ENCODE data around the gene LTA4H.

Gene LTA4H

DNA sequence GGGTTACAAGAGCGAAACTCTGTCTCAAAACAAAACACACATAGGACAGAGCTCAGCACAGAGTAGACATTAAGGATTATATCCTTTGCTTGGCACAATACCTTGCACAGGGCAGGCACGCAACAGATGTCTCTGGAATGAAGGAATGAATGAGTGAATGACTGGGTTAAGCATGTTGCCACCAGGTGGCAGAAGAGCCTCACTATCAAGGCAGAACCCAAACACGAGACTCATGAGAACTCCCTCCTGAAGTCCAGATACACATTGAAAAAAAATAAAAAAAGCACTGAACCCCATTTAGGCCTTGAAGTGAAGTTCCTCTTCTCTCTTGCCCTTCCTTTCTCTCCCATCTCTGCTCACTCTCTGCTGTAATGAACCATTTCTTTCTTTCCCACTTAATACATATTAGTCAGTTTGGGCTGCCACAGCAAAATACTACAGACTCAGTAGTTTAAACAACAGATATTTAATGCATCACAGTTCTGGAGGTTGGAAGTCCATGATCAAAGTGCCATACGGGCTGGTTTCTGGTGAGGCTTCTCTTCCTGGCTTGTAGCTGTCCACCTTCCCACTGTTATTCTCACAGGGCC, 26.6 kb upstream of the LTA4H start:
- no peaks in the 10 kb centered on the region for H3K27me3 ChIP-seq
- no peak overlapping the region for H3K27ac ChIP-seq
- H3K9me3 ChIP-seq = peaks cover 0 to 3% (median 2%) of the 10 kb centered on the region in 3 donors
- no peaks in the 10 kb centered on the region for H3K36me3 ChIP-seq
- TF ChIP-seq, protein P1, sequence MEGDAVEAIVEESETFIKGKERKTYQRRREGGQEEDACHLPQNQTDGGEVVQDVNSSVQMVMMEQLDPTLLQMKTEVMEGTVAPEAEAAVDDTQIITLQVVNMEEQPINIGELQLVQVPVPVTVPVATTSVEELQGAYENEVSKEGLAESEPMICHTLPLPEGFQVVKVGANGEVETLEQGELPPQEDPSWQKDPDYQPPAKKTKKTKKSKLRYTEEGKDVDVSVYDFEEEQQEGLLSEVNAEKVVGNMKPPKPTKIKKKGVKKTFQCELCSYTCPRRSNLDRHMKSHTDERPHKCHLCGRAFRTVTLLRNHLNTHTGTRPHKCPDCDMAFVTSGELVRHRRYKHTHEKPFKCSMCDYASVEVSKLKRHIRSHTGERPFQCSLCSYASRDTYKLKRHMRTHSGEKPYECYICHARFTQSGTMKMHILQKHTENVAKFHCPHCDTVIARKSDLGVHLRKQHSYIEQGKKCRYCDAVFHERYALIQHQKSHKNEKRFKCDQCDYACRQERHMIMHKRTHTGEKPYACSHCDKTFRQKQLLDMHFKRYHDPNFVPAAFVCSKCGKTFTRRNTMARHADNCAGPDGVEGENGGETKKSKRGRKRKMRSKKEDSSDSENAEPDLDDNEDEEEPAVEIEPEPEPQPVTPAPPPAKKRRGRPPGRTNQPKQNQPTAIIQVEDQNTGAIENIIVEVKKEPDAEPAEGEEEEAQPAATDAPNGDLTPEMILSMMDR (IDR thresholded peaks at IDR 0.05) = peak; percentile 82 to 84
- H3K4me3 ChIP-seq = no peak overlapping the region
- intact Hi-C loops (cut with DNase I; ENCODE audit: low total_unique reads) = loop anchor here (5.0 to 10.0 kb wide), 3 partner anchors 155 to 455 kb away; no protein-coding TSS in a partner anchor
- H3K4me1 ChIP-seq = no peaks in the 10 kb centered on the region
- DNase-seq = peak; percentile 77 to 82

DNA sequence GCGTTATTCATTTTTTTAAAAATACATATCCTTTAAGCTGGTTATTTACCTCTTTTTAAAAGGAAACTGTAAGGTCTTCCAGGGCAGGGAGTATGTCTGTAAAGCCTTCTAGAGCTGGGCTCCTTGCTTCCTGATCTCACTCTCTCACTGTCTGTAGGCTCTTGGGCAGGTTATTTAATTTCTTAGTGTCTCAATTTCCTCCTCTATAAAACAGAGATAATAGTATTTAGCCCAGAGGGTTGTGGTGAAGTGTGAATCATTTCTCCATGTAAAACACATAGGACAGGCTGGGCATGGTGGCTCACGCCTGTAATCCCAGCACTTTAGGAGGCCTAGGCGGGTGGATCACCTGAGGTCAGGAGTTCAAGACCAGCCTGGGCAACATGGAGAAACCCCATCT, 25.9 kb upstream of the LTA4H start:
- intact Hi-C loops (cut with DNase I; ENCODE audit: low total_unique reads) = loop anchor here (5.0 to 10.0 kb wide), 3 partner anchors 156 to 456 kb away; no protein-coding TSS in a partner anchor
- H3K27ac ChIP-seq = no peak overlapping the region
- H3K4me3 ChIP-seq = no peak overlapping the region
- H3K4me1 ChIP-seq = no peaks in the 10 kb centered on the region
- DNase-seq = no peak
- H3K9me3 ChIP-seq = peaks cover 0 to 9% (median 5%) of the 10 kb centered on the region in 3 donors
- H3K36me3 ChIP-seq = no peaks in the 10 kb centered on the region
- TF ChIP-seq, protein P1 (IDR thresholded peaks at IDR 0.05) = no peak
- no peaks in the 10 kb centered on the region for H3K27me3 ChIP-seq

DNA sequence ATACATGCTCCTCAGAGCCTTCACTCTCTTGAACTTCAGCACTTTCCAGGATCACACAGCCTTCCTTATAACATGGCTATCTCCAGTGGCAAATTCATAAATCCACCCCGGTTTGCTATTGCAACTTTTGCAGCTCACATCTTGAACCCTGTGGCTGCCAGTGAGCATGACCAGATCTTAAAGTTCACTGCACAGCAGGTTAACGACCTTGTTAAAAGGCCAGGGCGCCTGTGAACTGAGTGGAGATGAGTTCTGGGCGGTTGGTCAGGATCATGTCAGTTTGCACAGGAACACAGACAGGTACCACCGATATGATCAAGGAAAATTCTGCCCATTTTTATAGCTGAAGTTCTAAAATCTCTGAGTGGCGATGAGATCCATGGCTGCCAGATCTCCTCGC, 24.7 kb upstream of the LTA4H start:
- DNase-seq = no peak
- TF ChIP-seq, protein P1 (IDR thresholded peaks at IDR 0.05) = no peak
- Histone ChIP-seq H3K4me3 (no peak overlapping the region), H3K36me3 (no peaks in the 10 kb centered on the region), H3K9me3 (peaks cover 0 to 9% (median 5%) of the 10 kb centered on the region in 3 donors), H3K27me3 (no peaks in the 10 kb centered on the region), H3K27ac (no peak overlapping the region), H3K4me1 (no peaks in the 10 kb centered on the region)
- intact Hi-C loops (cut with DNase I; ENCODE audit: low total_unique reads) = loop anchor here (5.0 to 10.0 kb wide), 3 partner anchors 157 to 457 kb away; no protein-coding TSS in a partner anchor

DNA sequence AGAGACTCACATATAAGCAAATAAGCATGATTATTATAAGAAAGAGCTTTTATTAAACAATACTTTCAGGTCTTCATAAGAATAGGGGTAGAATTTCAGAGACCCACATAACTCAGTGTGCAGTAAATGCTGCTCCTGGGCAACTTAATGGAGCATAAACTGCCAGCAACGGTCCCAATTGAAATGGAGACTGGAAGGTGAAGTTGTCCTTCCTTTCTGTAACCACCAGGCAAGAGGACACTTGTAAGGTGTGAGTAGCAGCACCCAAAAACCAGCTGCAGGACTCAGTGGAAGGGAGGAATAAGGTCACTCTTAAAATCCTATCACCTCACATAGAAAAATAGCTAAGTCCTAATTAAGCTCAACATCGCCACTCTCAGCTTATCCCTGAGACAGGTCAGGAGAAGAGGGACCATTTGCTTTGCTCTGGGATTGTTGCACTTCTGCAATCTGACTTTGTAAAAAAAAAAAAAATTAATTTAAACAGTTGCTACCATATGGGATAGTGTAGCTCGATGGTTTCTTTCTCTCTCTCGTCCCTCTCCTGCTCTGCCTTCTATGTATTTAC, 22.7 kb upstream of the LTA4H start:
- no peak overlapping the region for H3K4me3 ChIP-seq
- DNase-seq = no peak
- peaks cover 0 to 9% (median 5%) of the 10 kb centered on the region in 3 donors for H3K9me3 ChIP-seq
- TF ChIP-seq, protein P1 (IDR thresholded peaks at IDR 0.05) = no peak
- H3K27me3 ChIP-seq = no peaks in the 10 kb centered on the region
- H3K27ac ChIP-seq = no peak overlapping the region
- H3K4me1 ChIP-seq = no peaks in the 10 kb centered on the region
- intact Hi-C loops (cut with DNase I; ENCODE audit: low total_unique reads) = no loop called here
- no peaks in the 10 kb centered on the region for H3K36me3 ChIP-seq

DNA sequence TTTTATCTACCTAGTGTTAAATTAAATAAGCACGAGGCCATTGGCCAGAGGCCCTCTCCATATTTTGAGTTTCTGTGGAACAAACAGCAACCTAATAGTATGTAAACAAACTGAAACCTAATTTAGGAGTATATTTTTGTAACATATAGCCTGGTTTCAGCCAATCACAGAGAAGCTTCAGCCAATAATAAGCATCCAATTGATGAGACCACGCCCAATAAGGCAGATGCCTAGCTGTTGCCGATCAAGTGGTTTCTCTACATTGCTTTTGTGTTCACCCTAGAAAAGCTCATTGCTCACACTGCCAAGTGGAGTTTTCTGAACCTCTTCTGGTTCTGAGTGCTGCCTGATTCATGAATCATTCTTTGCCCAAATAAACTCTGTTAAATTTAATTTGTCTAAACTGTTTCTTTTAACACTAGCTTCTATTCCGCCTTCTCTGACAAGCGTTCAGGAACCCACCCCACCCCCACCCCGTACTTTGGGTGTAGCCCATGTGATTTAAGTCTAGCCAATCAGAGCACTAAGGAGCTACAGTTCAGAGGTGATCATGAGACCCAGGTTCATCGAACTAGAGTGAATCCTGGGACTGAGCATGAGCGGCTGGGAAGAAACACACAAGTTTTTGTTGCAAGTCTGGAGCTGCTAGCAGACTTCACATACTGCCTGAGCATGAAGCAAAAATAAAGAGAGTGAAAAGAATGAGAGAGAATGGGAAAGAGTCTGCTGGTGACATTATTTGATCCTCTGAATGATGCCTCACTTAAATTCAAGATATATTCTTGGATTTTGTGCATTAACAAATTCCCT, 21.5 kb upstream of the LTA4H start:
- intact Hi-C loops (cut with DNase I; ENCODE audit: low total_unique reads) = no loop called here
- Histone ChIP-seq H3K9me3 (peaks cover 0 to 9% (median 5%) of the 10 kb centered on the region in 3 donors), H3K27me3 (no peaks in the 10 kb centered on the region), H3K27ac (no peak overlapping the region), H3K4me1 (no peaks in the 10 kb centered on the region), H3K36me3 (no peaks in the 10 kb centered on the region), H3K4me3 (no peak overlapping the region)
- DNase-seq = no peak
- TF ChIP-seq, protein P1 (IDR thresholded peaks at IDR 0.05) = no peak

Measured in tibial artery (tissue), 4 donors.